ENCODE data around the gene CENPB.
A peak's percentile ranks its signal among the peaks of the same experiment; 100 is the strongest.

Gene CENPB

DNA sequence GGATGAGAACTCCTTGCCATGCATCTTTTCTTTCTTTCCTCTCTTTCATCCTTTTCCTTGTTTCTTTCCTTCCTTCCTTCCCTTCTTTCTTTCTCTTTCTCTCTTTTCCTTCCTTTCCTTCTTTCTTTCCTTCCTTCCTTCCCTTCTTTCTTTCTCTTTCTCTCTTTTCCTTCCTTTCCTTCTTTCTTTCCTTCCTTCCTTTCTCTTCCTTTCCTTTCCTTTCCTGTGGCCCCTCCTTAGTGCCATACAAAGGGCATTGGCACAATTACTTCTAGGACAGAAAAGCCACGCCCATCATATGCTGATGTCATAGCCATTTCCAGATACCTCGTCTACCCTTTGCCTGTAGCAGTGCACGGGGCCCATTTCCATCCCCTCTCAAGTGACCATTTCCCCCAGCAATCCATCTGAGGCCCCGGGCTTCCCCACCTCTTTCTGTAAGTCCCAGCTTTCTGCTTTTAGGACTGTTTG is 2.2 kb upstream of the CENPB start:
- DNase-seq (ENCODE audit: low spot score) = no peak

DNA sequence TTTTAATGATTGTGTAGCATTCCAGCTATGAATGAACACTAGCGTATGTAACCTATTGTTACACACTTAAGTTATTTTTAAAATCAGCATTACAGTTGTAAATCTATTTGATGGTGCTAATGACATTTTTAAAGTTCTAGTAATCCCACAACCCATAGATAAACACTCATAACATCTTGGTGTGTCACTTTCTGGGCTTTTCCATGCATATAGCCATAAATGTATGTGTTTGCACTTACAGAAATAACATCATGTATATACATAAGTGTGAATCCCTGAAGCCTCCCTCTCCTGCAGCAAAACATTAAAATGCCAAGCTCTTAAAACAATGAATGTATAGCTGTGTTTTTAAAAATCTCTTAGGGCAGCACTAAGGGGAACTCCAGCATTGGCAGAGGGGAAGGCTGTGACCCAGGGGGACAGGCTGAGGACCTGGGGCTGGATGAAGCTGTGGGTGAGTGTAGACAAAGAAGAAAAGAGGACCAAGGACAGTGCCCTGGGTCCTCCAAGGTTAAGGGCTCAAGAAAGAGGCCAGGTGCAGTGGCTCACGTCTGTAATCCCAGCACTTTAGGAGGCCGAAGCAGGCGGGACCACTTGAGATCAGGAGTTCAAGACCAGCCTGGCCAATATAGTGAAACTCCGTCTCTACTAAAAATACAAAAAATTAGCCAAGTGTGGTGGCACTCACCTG is 929 bp upstream of the CENPB start:
- DNase-seq (ENCODE audit: low spot score) = no peak

DNA sequence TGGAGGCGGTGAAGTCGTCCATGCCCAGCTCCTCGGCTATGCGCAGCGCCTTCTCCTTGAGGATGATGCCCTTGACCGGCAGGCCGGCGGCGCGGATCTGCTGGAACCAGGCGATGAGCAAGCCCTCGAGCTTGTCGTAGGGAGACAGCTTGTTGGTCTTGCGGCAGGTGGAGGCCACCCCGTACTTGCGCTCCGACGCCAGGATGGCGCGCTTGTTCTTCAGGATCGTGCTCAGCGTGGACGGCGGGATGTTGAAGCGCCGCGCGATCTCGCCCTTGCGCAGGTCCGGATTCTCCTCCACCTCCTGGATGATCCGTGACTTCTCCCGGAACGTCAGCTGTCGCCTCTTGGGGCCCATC is 435 bp downstream of the CENPB start:
- no peak for DNase-seq (ENCODE audit: low spot score)

DNA sequence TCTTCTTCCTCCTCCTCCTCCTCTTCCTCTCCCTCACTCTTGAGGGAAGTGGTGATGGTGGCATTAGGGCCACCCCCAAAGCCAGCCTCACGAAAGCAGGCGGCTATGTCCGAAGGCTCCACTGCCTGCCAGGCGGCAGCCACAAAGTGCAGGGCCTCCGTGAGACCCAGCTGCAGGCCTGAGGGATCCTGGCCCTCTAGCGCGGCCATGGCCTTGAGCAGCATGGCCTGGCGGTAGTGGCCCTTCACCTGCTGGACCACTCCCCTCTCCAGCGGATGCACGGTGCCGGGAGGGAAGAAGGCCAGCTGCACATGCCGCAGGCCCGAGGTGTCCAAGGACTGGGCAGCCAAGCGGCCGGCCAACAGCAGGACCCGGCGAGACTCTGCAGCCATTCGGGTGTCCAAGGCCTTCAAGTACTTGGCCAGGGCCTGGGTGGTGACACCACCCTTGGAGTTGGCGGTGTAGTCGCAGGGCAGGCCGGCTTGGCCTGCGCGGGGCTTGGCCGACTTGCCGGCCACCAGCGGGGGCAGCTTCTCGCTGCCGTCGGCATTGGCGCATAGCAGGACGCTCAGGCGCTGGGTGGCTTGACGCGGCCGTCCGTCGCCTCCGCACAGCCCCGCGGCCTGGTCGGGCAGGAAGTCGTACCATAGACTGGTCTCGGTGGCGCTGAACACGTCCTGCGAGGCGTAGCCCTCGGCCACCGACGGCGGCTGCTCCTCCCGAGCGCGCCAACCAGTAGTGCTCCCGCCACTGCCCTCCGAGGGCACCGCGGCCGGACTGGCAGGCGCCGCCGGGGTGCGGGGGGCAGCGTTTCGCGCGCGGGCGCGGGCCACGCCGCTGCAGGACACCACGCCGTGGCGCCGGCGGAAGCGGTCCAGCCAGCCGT is 1.1 kb downstream of the CENPB start:
- no peak for DNase-seq (ENCODE audit: low spot score)

DNA sequence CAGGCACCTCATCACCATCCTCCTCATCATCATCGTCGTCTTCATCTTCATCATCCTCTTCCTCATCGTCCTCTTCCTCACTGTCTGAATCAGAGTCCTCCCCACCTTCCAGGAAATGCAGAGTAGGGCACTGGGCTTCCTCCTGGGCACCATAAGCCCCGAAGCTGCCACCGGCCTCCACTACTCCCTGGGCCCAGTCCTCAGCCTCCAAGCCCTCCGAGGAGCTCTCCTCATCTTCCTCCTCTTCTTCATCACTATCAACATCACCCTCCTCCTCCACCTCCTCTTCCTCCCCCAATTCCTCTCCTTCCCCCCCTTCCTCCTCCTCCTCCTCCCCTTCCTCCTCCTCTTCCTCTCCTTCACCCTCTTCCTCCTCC is 1.7 kb downstream of the CENPB start:
- no peak for DNase-seq (ENCODE audit: low spot score)

DNA sequence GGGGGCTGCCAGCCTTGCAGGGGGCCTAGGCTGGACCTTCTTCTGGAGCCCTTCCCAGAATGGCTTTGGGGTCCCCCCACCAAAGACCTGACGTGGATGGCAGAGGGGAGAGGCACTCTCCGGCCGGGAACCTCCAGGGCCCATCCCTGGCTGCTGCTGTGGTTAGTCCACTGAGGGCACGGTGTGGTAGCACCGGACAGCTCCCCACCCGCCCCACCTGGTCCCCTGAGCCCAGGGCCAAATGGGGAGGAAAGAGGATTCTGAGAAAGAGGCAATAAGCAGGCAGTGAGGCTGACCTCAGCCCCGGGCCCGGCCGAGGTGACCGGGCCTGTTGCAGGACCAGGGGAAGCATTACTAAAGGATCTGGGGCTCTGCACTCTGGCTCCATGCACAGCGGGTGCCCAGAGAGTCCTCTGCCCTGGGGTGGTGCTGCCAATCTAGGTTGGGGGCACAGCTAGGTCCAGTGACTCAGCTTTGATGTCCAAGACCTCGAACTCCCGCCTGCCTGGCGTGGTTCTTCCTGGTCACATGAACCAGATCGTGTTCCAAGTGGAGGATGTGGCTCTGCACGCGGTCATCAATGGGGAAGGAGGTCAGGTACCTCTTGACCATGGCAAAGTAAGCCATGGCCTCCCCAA is 2.2 kb downstream of the CENPB start:
- no peak for DNase-seq (ENCODE audit: low spot score)

DNA sequence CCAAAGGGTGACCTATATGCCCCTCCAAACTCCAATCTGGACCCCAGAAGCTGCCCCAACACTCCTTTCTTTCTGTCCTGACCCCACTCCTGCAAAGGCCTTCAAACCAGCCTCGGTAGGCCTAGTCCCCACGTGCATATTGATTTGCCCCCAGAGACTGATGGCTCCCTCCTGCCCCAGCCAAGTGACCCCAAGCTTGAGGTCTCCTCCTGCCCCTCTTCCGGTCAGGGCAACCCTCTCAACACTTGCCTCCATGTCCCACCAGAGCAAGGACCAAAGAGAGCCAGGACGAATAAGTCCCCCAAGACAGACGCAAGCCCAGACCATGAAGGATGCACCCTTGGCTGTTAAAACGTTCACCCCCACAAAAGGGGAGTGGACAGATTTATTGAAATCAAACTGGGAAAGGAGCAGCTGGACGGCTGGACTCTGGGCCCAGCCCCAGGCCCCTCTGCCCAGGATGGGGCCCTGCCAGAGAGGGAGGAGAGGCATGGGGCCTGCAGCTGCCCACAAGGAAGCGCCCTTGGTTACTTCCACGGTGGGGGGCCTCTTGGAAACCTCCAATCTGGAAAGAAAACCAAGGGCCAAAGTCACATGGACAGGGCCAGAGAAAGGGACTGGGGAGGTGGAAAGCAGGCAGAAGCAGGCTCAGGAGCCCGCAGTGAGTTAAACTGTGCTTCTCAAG is 2.9 kb downstream of the CENPB start:
- no peak for DNase-seq (ENCODE audit: low spot score)

DNA sequence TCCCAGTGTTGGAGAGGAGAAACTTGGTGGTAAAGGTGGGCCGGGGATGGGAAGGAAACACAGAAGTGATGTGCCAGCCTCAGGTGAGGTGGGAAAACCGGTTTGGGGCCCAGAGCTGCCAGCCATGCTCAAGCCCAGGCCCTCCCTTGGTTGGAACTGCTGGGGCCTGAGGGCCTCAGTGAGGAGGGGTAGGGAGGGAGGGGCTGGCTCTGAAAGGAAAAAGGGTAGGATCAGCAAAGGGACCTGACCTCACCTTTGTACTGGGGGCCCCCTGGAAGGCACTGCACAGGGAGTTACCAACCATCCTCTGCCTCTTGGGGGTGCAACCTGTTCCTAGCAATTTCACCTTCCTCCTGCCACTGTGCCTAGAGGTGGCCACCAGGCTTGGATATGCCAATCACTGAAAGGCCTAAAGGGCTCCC is 3.5 kb downstream of the CENPB start:
- DNase-seq (ENCODE audit: low spot score) = no peak

DNA sequence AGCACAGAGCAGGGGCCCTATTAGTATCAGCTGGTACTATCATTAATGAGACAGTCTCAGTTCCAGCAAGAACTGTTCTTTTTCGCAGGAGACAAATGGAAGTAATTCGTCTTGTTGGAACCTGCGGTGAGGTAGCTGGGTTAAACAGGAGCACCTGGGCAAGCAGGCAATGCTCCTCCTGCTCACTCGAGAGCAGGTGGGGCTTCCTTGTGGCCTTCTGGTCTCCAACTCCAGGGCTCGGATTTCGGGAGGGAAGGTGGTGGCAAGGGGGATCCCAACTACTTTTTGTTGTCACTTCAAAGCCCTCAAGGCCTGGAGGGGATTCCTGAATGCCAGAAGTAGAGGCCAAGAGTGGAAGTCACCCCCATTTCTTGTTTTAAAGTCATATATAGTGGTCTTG is 3.9 kb downstream of the CENPB start:
- no peak for DNase-seq (ENCODE audit: low spot score)

DNA sequence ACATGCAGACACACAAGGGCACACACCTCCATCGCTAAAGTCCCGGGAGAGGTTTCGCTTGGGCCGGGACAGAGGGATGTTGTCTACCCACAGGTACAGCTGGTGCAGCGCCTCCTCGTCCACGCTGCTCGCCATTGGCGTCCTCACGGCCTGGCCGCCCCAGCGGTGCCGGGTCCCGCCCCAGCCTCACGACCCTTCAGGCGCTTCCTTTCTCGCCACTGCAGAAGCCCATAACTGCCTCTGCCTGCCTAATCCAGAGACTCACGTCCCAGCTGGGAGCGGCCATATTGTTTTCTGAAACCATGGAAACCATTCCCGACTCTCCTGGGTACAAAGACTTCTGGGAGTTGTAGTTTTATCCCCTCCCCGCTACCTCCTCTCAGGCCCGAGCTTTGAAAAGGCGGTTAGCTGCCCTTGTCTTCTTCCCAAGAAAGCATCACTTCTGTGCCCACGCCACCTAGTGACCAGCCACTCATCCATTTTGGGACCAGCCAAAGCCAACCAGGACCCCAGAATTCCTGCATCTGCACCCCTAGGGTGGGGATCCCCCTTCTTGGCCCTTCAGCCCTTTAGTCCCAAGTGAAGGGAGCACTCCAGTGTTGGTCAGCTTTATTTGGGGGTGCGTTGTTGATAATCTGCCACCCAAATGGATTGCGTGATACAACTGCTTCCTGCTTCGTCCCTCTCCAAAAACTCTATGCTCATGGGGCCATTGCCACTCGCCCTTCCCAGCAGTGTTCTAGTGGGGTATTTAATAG is 5.2 kb downstream of the CENPB start, which contains the start of gene SPEF1:
TSS of gene SPEF1 (minus strand) at position 296 of the 758 bp plus-strand sequence. CDS start at position 135, 161 bp downstream.
- peak; percentile 96 for DNase-seq (ENCODE audit: low spot score)

DNA sequence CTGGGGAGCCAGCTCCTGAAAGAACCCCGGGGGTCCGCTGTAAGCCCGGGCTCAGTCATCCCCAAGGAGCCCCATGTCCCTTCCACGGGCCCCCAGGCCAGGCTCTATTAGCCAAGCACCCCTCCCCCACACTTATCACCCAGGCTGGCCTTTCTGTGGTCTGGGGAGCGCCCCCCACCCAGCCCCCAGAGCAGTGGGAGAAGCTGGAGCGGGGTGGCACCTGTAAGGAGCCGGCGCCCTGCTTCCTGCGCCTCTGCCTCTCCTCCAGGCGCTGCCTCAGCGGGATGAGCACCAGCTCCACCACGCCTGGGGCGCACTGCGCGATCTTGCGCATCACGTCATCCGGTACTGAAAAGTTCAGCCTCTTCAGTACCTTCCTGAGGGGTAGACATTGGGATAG is 7.6 kb downstream of the CENPB start:
- DNase-seq (ENCODE audit: low spot score) = no peak

DNA sequence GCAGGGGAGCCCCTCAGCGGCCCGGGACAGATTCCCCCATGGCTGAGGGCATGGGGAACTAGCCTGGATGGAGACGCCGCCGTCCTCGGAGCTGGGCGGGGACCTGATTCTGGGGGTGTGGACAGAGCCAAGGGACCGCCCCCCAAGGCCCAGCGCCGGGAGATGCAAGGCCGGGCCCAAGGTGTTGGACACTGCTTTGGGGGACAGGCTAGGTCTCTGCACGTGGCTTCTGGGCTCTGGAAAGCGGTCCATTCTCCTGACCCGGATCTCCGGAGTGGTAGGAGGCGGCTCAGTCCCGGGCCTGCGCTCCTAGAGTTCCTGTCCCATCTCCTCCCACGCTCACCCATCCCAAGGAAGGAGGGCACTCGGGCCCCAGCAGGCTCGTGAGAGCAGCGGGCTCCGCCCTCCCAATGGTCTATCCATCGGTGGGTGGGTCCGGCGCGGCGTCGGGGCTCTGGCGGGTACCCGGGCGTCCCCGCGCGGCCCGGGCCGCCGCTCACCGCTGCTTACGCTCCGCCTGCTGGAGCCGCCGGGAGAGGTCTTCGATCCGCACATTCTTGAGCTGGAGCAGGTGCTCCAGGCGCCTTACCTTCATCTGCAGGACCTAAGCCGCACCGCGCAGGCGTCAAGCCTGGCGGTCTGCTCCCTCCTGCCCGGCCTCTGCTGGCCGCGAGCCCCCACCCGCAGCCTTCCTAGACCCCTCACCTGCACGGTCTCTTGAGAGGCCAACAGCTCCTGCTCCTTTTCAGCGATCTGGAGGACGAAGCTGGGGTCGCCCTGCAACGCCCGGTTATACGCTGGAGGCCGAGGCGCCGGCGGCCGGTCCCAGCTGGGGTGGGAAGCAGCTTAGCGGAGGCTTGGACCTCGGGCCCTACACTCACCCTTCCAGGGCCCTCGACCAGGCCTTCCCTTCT is 8.6 kb downstream of the CENPB start:
- no peak for DNase-seq (ENCODE audit: low spot score)

DNA sequence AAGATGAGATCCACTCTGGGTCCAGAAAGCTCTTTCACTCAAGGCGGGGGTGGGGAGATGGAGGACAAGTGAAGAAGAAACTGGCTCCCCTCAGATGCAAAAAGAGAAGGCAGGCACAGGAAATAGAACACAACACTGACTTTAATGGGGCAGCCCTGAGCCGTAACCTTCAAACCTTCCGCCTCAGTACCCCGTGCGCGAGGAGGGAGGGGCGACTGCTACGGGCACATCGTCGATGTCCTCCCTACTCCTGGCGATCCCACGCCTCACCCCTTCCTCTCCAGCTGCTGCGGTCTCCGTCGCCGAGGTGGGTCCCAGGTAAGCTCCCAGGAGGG is 9.2 kb downstream of the CENPB start:
- no peak for DNase-seq (ENCODE audit: low spot score)

DNA sequence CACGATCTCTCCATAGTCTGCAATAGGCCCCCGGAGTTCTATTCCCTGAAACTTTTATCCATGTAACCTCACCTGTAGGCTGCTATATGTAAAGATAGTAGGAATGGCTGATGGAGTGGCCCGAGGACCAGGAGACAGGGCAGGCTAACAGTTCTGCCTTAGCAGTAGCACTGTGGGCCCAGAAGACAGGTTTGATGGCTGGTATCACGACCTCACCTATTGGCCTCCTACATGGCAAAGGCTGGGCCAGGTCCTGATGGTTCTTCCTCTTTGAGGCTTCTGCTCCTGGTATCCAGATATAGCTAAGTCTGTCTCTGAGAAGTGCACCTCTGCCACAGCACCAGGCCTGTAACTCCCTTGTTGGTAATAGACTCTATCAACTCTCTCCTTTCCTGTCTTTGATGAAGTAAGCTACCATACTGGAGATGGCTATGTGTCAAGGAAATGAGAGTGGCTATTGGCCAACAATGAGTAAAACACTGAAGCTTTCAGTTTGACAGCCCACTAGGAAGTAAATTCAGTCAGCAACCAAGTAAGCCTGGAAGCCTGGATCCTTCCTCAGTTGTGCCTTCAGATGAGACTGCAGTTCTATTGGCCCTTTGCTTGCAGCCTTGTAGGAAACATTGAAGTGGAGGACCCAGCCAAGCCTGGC is 11.0 kb downstream of the CENPB start:
- DNase-seq (ENCODE audit: low spot score) = no peak

DNA sequence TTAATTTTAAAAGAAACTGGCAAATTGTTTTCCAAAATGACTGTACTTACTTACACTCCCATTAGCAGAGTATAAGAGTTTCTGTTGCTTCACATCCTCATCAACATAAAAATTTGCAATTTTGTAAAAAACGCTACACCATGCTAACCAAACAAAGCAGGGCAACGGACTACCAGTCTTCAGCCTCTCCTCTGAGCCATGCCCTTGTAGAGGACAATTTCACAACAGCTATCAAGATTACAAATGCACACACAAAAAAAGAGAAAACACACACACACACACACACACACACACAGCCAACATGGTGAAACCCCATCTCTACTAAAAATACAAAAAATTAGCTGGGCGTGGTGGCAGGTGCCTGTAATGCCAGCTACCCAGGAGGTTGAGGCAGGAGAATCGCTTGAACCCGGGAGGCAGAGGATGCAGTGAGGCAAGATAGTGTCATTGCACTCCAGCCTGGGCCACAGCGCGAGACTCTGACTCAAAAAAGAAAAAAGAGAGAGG is 14.9 kb downstream of the CENPB start:
- DNase-seq (ENCODE audit: low spot score) = no peak

DNA sequence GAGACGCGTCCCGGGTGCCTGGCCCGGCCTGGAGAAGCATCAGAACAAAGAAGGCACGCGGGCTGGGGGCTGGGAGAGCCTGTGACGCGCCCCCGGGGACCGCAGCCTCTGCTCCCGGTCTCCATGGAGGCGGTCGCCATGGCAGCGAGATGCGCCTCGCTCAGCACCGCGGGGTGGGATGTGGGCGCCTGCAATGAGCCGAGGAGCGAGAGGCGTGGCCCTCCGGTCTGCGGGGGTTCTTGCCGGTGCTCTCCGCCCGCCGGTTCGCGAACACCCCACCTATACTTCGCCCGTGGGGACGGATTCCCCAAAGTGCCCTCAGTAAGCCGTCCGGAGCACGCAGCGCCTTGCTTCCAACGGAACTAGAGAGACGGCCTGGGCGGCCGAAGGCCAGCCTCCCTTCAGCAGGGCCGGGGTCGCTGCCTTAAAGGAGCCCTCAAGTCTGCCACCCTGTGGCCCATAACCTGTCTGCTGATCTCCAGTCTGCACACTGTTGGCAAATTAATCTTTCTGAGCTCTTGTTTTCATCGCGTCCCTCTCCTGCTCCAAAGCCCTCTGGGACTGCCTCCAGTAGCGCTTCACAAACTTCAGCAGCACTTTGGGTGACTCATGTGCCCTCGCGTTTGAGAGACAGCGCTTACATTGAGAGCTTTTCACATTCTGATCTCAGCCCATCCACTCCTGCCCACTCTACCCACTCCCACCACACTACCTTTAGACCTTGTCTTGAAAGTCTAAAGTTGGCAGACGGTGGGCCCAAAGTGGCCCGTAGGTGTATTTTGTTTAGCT is 18.0 kb downstream of the CENPB start:
- peak; percentile 66 for DNase-seq (ENCODE audit: low spot score)

DNA sequence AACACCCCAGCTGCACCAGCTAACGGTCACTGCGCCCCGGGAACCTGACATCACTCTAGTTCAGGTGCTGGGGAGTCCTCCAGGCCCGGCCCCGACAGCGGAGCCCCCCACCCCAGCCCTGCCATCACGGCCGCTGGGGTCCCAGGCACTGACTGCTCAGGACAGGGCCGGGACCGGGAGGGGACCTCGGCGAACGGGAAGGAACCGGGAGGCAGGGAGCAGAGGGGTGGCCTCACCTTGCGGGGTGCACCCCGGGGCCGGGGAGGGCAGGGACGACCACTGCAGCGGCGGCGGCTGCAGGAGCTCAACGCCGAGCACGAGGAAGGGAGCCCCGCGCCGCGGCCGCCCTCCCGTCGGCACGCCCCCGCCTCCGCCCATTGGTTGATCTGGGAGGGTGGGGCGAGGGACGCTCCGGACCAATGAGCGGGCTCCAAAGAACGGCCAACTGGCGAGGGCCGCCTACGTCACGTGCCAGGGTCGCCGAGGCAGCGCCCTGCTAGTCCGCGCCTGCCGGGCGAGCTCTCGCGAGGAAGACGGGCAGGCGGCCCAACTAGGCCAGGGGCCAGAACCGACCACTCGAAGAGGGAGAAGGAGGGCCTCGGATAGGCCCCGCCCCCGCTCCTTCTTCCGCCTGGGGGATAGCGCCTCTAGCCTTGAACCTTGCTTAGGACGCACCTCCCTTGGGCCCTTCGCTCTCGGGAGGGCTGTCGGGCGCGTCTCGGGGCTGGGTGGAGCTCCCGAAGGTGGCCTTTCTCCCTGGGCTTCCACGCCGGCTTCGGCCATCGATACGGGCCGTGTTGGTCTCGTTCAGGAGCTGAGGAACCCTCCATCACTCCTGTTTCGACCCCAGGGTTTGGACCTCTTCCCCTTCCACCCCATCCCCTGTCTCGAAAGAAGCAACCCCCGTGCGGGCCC is 18.9 kb downstream of the CENPB start, which contains the start of gene ADISSP:
TSS of gene ADISSP (minus strand) at position 327 of the 915 bp plus-strand sequence. CDS start 7,653 bp downstream, outside the sequence.
- DNase-seq (ENCODE audit: low spot score) = peak; percentile 97

DNA sequence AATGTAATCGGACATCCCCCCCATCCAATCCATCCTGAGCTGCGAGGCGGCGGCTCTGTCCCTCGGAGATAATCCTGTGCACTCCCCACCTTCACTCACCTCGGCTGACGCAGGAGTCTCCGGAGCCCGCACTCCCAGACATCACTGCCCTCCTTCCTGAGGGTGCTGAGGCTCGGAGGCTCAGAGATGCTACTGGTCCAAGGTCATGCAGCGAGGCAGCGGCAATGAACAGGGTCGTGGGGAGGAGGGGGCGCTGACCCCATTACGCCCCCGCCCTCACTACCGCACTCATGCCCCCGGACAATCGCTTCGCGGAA is 19.5 kb downstream of the CENPB start:
- no peak for DNase-seq (ENCODE audit: low spot score)

All from pons (tissue), 1 donor.